ENCODE measurements around the gene SSH2. TPM values are rescaled to one million over a fixed set of nuclear protein-coding genes. Genes with fewer than 3 reads are reported as not detected.
A peak's percentile ranks its signal among the peaks of the same experiment; 100 is the strongest.
"Not testable (repeated sequence)": the region's sequence is repeated elsewhere in the genome, so short reads cannot be mapped to it uniquely, and the experiment has no call there.

The SSH2 gene
- polyA plus RNA-seq, 10 donors = 15.4 to 27.2 (median 22.3) TPM

- DNase-seq = no peak
Measured at GRCh38 chr17:29711588-29712385, 218.2 kb downstream of the SSH2 start.

GRCh38 chr17:29710891-29711418, 219.1 kb downstream of the SSH2 start:
- DNase-seq = no peak

DNA sequence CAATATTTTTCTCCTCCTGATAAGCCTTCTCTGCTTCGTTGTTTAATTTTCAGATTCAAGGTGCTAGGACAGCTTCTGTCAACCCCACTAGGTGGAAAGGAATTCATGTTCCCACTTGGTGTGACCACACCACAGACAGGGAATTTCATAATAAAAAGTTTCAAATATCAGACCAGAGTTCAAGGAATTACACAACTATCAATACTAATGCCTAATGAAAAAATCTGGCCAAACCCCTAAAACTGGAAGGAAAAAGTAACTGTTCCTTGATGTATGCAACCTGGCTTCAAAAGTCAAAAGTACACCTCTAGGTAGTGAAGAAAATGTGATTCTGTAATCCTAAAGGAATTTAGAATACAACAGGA, 219.5 kb downstream of the SSH2 start:
- no peak for DNase-seq

DNA sequence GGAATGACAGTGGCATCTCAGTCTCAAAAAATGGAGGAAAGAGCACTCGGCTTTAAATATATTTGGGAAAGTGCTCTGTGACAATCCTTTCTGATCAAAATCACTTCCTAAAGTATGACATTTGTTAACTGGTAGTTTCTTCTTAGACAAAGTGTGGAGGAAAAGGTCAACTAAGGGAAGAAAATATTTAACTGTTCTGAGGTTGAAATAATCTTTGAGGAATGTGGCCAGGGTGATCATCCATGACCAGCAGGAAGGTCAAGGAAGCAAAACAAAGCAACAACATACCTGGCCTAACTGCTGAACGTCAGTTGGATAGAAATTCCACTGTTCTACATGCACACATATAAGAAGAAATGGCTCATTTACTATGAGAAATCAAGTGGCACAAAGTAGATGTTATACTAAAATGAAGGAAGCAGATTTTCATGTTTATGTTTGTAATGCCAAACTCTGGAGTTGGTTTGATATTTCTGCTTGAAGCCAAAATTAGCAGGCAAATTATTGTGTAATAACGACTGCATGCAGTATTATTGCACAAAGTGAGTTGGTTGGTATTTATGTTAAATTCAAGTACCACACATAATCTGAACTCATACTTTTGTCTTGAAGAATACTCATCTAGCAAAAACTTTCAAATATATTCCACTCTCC, 220.0 kb downstream of the SSH2 start:
- DNase-seq = no peak

GRCh38 chr17:29707212-29707571, 222.8 kb downstream of the SSH2 start:
- DNase-seq = no peak

- no peak for DNase-seq
Measured at GRCh38 chr17:29706045-29706431, 224.0 kb downstream of the SSH2 start.

GRCh38 chr17:29705386-29705785, 224.6 kb downstream of the SSH2 start:
- DNase-seq = no peak

- no peak for DNase-seq
Measured at GRCh38 chr17:29699283-29699682, 230.7 kb downstream of the SSH2 start.

GRCh38 chr17:29698837-29699236, 231.2 kb downstream of the SSH2 start:
- no peak for DNase-seq

- no peak for DNase-seq
Measured at GRCh38 chr17:29698019-29698777, 231.8 kb downstream of the SSH2 start.

GRCh38 chr17:29697371-29697770, 232.7 kb downstream of the SSH2 start:
- DNase-seq = no peak

GRCh38 chr17:29694918-29695563, 235.0 kb downstream of the SSH2 start:
- no peak for DNase-seq

- no peak for DNase-seq
Measured at GRCh38 chr17:29693751-29694150, 236.3 kb downstream of the SSH2 start.

DNA sequence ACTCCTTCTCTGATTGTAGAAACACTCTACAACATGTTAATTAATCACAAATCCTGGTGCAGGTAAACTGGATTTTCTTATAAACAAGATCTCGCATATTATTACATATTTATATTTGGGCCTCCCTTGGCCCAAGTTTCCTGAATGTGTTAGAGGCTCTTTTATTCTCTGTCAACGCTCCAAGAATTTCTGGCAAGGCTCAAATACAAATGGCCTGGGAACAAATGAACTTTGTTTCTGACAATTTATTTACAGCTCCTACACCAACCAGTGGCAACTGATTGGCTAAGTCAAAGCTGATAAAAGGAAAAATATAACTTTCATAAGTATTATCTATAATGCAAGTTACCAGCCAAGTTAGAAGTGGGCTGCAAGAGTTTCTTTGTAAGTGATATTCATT, 242.4 kb downstream of the SSH2 start:
- DNase-seq = peak in 2 of 3 donors; percentile 66 to 77

GRCh38 chr17:29686993-29687590, 242.9 kb downstream of the SSH2 start:
- peak in 1 of 3 donors; percentile 48 for DNase-seq

DNA sequence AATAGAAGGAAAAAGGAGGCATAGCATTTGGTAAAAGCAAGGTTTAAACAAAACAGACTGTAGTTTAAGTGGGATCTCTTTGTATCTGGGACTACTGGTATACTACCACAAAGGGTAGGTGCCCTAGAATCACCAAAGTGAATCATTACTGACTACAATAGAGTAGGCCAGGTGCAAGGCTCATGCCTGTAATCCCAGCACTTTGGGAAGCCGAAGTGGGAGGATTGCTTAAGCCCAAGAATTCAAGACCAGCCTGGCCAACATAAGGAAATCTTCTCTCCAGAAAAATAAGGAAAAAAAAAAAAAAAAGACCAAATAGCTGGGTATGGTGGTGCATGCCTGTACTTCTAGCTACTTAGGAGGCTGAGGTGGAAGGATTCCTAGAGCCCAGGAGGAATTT, 246.5 kb downstream of the SSH2 start:
- no peak for DNase-seq

GRCh38 chr17:29682987-29683386, 247.0 kb downstream of the SSH2 start:
- DNase-seq = peak in 1 of 3 donors; percentile 34

- DNase-seq = peak in 1 of 3 donors; percentile 63
Measured at GRCh38 chr17:29682054-29682453, 248.0 kb downstream of the SSH2 start.

GRCh38 chr17:29677824-29678223, 252.2 kb downstream of the SSH2 start:
- DNase-seq = no peak

- peak in 1 of 3 donors; percentile 64 for DNase-seq
Measured at GRCh38 chr17:29677221-29677791, 252.7 kb downstream of the SSH2 start.

DNA sequence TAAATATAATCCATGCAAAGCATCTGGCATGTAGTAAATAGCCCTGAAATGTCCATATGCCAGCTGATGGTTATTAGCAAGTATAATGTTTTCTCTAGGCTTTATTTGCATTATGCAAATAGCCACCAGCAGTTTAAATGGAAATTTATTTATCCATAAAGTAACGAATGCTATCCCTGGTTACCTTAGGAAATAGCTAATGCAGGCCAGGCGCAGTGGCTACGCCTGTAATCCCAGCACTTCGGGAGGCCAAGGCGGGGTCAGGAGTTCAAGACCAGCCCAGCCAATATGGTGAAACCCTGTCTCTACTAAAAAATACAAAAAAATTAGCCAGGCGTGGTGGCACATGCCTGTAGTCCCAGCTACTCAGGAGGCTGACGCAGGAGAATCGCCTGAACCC, 254.1 kb downstream of the SSH2 start:
- not testable (repeated sequence) for DNase-seq
